Right lobe of liver (tissue), 6 donors: ENCODE measurements around the gene FRY. TPM values are rescaled to one million over a fixed set of nuclear protein-coding genes. Genes with fewer than 3 reads are reported as not detected.

Experiments
- ATAC-seq, 4 donors: fragments of 200-7000 bp; cut with Tn5 transposase; one replicate each; pipeline ENCODE4 v1.9.1; 2020; ENCODE audit warnings: mild to moderate bottlenecking in 4 of 4, moderate library complexity in 4 of 4
- DNase-seq, 3 donors: peaks; one replicate each; pipeline ENCODE4 v3.0.0-alpha.2; 2020
- H3K27ac ChIP-seq, 3 donors: fragments of 200-600 bp; one replicate each; pipeline ENCODE4 v1.8.0; 2022
- H3K27me3 ChIP-seq, 2 donors: fragments of 200-600 bp; one replicate each; pipeline ENCODE4 v1.8.0; 2022
- H3K36me3 ChIP-seq, 4 donors: fragments of 200-600 bp; sonication (generic) in 1 of 4; one replicate each; pipeline versions ENCODE4 v1.5.1 to v1.8.0; 2017 to 2022; ENCODE audit warnings: control low read depth in 1 of 4
- H3K4me1 ChIP-seq, 4 donors: fragments of 200-600 bp; sonication (generic) in 1 of 4; one replicate each; pipeline versions ENCODE4 v1.5.1 to v1.8.0; 2017 to 2022; ENCODE audit warnings: control low read depth in 1 of 4
- H3K4me3 ChIP-seq, 3 donors: fragments of 200-600 bp; one replicate each; pipeline ENCODE4 v1.8.0; 2022
- H3K9me3 ChIP-seq, 4 donors: fragments of 200-600 bp; sonication (generic) in 1 of 4; one replicate each; pipeline versions ENCODE4 v1.5.1 to v1.8.0; 2017 to 2022; ENCODE audit warnings: control low read depth in 1 of 4
- CTCF ChIP-seq, 4 donors: fragments of 200-600 bp in 3 of 4; fragments of 450-650 bp in 1 of 4; IDR thresholded peaks; one replicate each; pipeline versions ENCODE4 v1.5.1 to v1.8.0; 2016 to 2022; ENCODE audit warnings: antibody characterized with exemption in 4 of 4, mild to moderate bottlenecking in 2 of 4
- POLR2A ChIP-seq: fragments of 450-650 bp; IDR thresholded peaks from one replicate; pipeline ENCODE4 v1.6.1; 2017; ENCODE audit warnings: antibody characterized with exemption, mild to moderate bottlenecking
- WGBS: methylation state at CpG from one replicate; pipeline ENCODE4 v1.1.6; 2018; ENCODE audit warnings: low coverage, low lambda C conversion rate; ENCODE audit not compliant: insufficient coverage; ENCODE audit errors: missing lambda C conversion rate; 5-methylcytosine and 5-hydroxymethylcytosine counted together
- intact Hi-C, 2 donors: fragments of 100-400 bp; cut with DNase I; formaldehyde crosslinking; loops; one replicate each; pipeline versions ENCODE4 v1.11.2 to v1.14.1; 2022
- total RNA-seq, 6 experiments: library from RNA; depleted of rRNA in 2 of 6; stranded (reverse); fragments of >200 nt in 2 of 6; fragmentation: NEBNext Ultra II Directional in 3 of 6; extraction: Animal tissue kit (Norgen Biotek cat#: 25700) in 3 of 6; gene quantifications; one replicate each; pipeline versions ENCODE4 v1.1.0 to v1.2.4, GENCODE V29; 2016 to 2023
- donor health status: DM: no; HTN: yes; CAD: no.
- donor health status: DM: no; HTN: no; CAD: no.
- donor health status: DM: no; HTN: no; CAD: no.
- donor health status: DM: no; HTN: yes; CAD: no.
- donor health status: DM: no; HTN: yes; CAD: no.

The FRY gene
- total RNA-seq, 6 experiments from 2014 or later, result 16.1 to 106 (median 35.7) TPM

GRCh38 chr13:32038343-32038742, 6.8 kb downstream of the FRY start:
- DNase-seq (no peak), ATAC-seq (no peak)
- intact Hi-C loops, result no loop called here
- no peak overlapping the region for H3K4me3 ChIP-seq
- 86% methylated on average over 5 of the region's 5 CpGs for WGBS
- H3K4me1 ChIP-seq, result peaks cover 0 to 33% (median 15%) of the 10 kb centered on the region in 4 donors
- TF ChIP-seq CTCF (IDR thresholded peaks at IDR 0.05) (no peak), POLR2A (no peak)
- H3K27ac ChIP-seq, result no peak overlapping the region
- no peaks in the 10 kb centered on the region for H3K27me3 ChIP-seq
- no peaks in the 10 kb centered on the region for H3K36me3 ChIP-seq
- no peaks in the 10 kb centered on the region for H3K9me3 ChIP-seq

GRCh38 chr13:32039056-32039455, 7.5 kb downstream of the FRY start:
- intact Hi-C loops, result no loop called here
- Histone ChIP-seq H3K36me3 (no peaks in the 10 kb centered on the region), H3K4me3 (no peak overlapping the region), H3K27ac (no peak overlapping the region), H3K9me3 (no peaks in the 10 kb centered on the region), H3K27me3 (no peaks in the 10 kb centered on the region), H3K4me1 (peaks cover 0 to 33% (median 15%) of the 10 kb centered on the region in 4 donors)
- DNase-seq (no peak), ATAC-seq (no peak)
- TF ChIP-seq POLR2A (no peak), CTCF (IDR thresholded peaks at IDR 0.05) (no peak)

- H3K27ac ChIP-seq, result peak overlapping the region in 1 of 3 donors; percentile 44
- H3K9me3 ChIP-seq, result no peaks in the 10 kb centered on the region
- H3K4me1 ChIP-seq, result peaks cover 0 to 33% (median 15%) of the 10 kb centered on the region in 4 donors
- TF ChIP-seq CTCF (IDR thresholded peaks at IDR 0.05), result no peak
- TF ChIP-seq POLR2A, result no peak
- ATAC-seq (no peak), DNase-seq (no peak)
- no peak overlapping the region for H3K4me3 ChIP-seq
- intact Hi-C loops, result no loop called here
- no peaks in the 10 kb centered on the region for H3K36me3 ChIP-seq
- 78% methylated on average over 1 of the region's 1 CpG for WGBS
- H3K27me3 ChIP-seq, result no peaks in the 10 kb centered on the region
These were observed 8.0 kb downstream of the FRY start for GRCh38 chr13:32039528-32039927.

- ATAC-seq (peak; percentile 50 to 74 (median 57)), DNase-seq (no peak)
- H3K36me3 ChIP-seq, result no peaks in the 10 kb centered on the region
- H3K4me1 ChIP-seq, result peaks cover 0 to 33% (median 15%) of the 10 kb centered on the region in 4 donors
- 25% methylated on average over 3 of the region's 3 CpGs for WGBS
- peak overlapping the region in 2 of 3 donors; percentile 43 to 44 for H3K27ac ChIP-seq
- H3K9me3 ChIP-seq, result no peaks in the 10 kb centered on the region
- TF ChIP-seq POLR2A (no peak), CTCF (IDR thresholded peaks at IDR 0.05) (no peak)
- H3K4me3 ChIP-seq, result no peak overlapping the region
- intact Hi-C loops, result no loop called here
- no peaks in the 10 kb centered on the region for H3K27me3 ChIP-seq
These were observed 8.6 kb downstream of the FRY start for GRCh38 chr13:32040052-32040642.

GRCh38 chr13:32040689-32041088, 9.1 kb downstream of the FRY start:
- Histone ChIP-seq H3K9me3 (no peaks in the 10 kb centered on the region), H3K4me1 (peaks cover 0 to 33% (median 15%) of the 10 kb centered on the region in 4 donors), H3K27me3 (no peaks in the 10 kb centered on the region), H3K27ac (peak overlapping the region in 2 of 3 donors; percentile 43 to 44), H3K4me3 (no peak overlapping the region), H3K36me3 (no peaks in the 10 kb centered on the region)
- ATAC-seq, result peak in 3 of 4 donors; percentile 8 to 21 (median 13)
- intact Hi-C loops, result no loop called here
- DNase-seq, result no peak
- TF ChIP-seq POLR2A (no peak), CTCF (IDR thresholded peaks at IDR 0.05) (no peak)
- 35% methylated on average over 3 of the region's 3 CpGs for WGBS
